HEK293 (cell line): ENCODE measurements around the gene CASZ1.

Experiments
- AEBP2 ChIP-seq: fragments of 450-650 bp; formaldehyde crosslinking; IDR thresholded peaks from 2 replicates; pipeline ENCODE4 v1.5.1; 2016; ENCODE audit warnings: missing biosample characterization, missing genetic modification characterization, borderline replicate concordance
- ATF2 ChIP-seq: fragments of 450-650 bp; formaldehyde crosslinking; IDR thresholded peaks from 2 replicates; pipeline ENCODE4 v1.5.1; 2016; ENCODE audit warnings: missing biosample characterization, missing genetic modification characterization, low read depth
- GLI4 ChIP-seq: fragments of 450-650 bp; formaldehyde crosslinking; IDR thresholded peaks from 2 replicates; pipeline ENCODE4 v1.5.1; 2016; ENCODE audit warnings: missing biosample characterization, missing genetic modification characterization
- INSM2 ChIP-seq: fragments of 450-650 bp; formaldehyde crosslinking; IDR thresholded peaks from 2 replicates; pipeline ENCODE4 v1.5.1; 2016; ENCODE audit warnings: missing biosample characterization, missing genetic modification characterization
- KLF8 ChIP-seq: fragments of 450-650 bp; formaldehyde crosslinking; IDR thresholded peaks from 2 replicates; pipeline ENCODE4 v1.5.1; 2016; ENCODE audit warnings: missing biosample characterization, missing genetic modification characterization
- PATZ1 ChIP-seq: fragments of 450-650 bp; formaldehyde crosslinking; IDR thresholded peaks from 2 replicates; pipeline ENCODE4 v1.5.1; 2016; ENCODE audit warnings: missing biosample characterization, missing genetic modification characterization
- PRDM1 ChIP-seq: fragments of 450-650 bp; formaldehyde crosslinking; IDR thresholded peaks from 2 replicates; pipeline ENCODE4; 2016; ENCODE audit warnings: missing biosample characterization, missing genetic modification characterization
- REST ChIP-seq: fragments of 450-650 bp; formaldehyde crosslinking; IDR thresholded peaks from 2 replicates; pipeline ENCODE4 v1.5.1; 2016; ENCODE audit warnings: missing biosample characterization, missing genetic modification characterization
- ZBTB26 ChIP-seq: fragments of 450-650 bp; formaldehyde crosslinking; optimal IDR thresholded peaks from 2 replicates; pipeline ENCODE3; 2016; ENCODE audit warnings: missing biosample characterization, mild to moderate bottlenecking, missing genetic modification characterization
- ZNF174 ChIP-seq: fragments of 450-650 bp; formaldehyde crosslinking; IDR thresholded peaks from 2 replicates; pipeline ENCODE4 v1.5.0; 2017; ENCODE audit warnings: missing biosample characterization, mild to moderate bottlenecking, missing genetic modification characterization
- ZNF24 ChIP-seq: fragments of 450-650 bp; formaldehyde crosslinking; IDR thresholded peaks from 2 replicates; pipeline ENCODE4 v1.5.1; 2016; ENCODE audit warnings: missing biosample characterization, missing genetic modification characterization
- ZNF280D ChIP-seq: fragments of 450-650 bp; formaldehyde crosslinking; IDR thresholded peaks from 2 replicates; pipeline ENCODE4 v1.5.1; 2016; ENCODE audit warnings: missing biosample characterization, missing genetic modification characterization
- ZNF324 ChIP-seq: fragments of 450-650 bp; formaldehyde crosslinking; IDR thresholded peaks from 2 replicates; pipeline ENCODE4 v1.5.1; 2016; ENCODE audit warnings: missing biosample characterization, missing genetic modification characterization
- ZNF354C ChIP-seq: fragments of 450-650 bp; formaldehyde crosslinking; IDR thresholded peaks from 2 replicates; pipeline ENCODE4 v1.5.1; 2016; ENCODE audit warnings: missing biosample characterization, missing genetic modification characterization, low read depth, borderline replicate concordance
- ZNF398 ChIP-seq: fragments of 450-650 bp; formaldehyde crosslinking; IDR thresholded peaks from 2 replicates; pipeline ENCODE4 v1.5.1; 2017; ENCODE audit warnings: missing biosample characterization, missing genetic modification characterization
- ZNF501 ChIP-seq: fragments of 450-650 bp; formaldehyde crosslinking; IDR thresholded peaks from 2 replicates; pipeline ENCODE4 v1.5.1; 2016; ENCODE audit warnings: missing biosample characterization, missing genetic modification characterization
- ZNF513 ChIP-seq: fragments of 450-650 bp; IDR thresholded peaks from 2 replicates; pipeline ENCODE4 v1.5.1; 2018; ENCODE audit warnings: missing biosample characterization, missing genetic modification characterization
- ZNF585B ChIP-seq: fragments of 450-650 bp; formaldehyde crosslinking; IDR thresholded peaks from 2 replicates; pipeline ENCODE4 v1.5.1; 2016; ENCODE audit warnings: missing biosample characterization, missing genetic modification characterization
- ZNF654 ChIP-seq: fragments of 450-650 bp; formaldehyde crosslinking; IDR thresholded peaks from 2 replicates; pipeline ENCODE4 v1.5.1; 2016; ENCODE audit warnings: low read depth, missing biosample characterization, missing genetic modification characterization
- ZNF792 ChIP-seq: fragments of 450-650 bp; formaldehyde crosslinking; IDR thresholded peaks from 2 replicates; pipeline ENCODE4 v1.5.1; 2016; ENCODE audit warnings: missing biosample characterization, missing genetic modification characterization

CASZ1 gene

GRCh38 chr1:10679496-10680220 is 116.8 kb downstream of the CASZ1 start (continued):
- TF ChIP-seq ATF2 (tag by site-specific recombination) (no peak), ZNF354C (tag by site-specific recombination) (no peak), ZNF24 (peak; percentile 47; the same call in 1 of the 2 replicates), ZNF654 (no peak), KLF8 (tag by site-specific recombination) (peak; percentile 92), ZNF513 (tag by site-specific recombination) (peak; percentile 67), PRDM1 (no peak), INSM2 (tag by site-specific recombination) (no peak), GLI4 (tag by site-specific recombination) (no peak), ZNF324 (tag by site-specific recombination) (no peak), ZNF792 (tag by site-specific recombination) (no peak), ZNF280D (tag by site-specific recombination) (no peak), REST (tag by site-specific recombination) (no peak), ZNF501 (tag by site-specific recombination) (no peak), ZNF585B (tag by site-specific recombination) (no peak), AEBP2 (tag by site-specific recombination) (no peak), ZNF174 (tag by site-specific recombination) (no peak), PATZ1 (tag by site-specific recombination) (peak; percentile 81), ZNF398 (no peak), ZBTB26 (tag by site-specific recombination) (peak; percentile 19)
